ENCODE results near the gene CRYBG1. TPM values are rescaled to one million over a fixed set of nuclear protein-coding genes. Genes with fewer than 3 reads are reported as not detected.
A peak's percentile ranks its signal among the peaks of the same experiment; 100 is the strongest.
"Not testable (repeated sequence)": the region's sequence is repeated elsewhere in the genome, so short reads cannot be mapped to it uniquely, and the experiment has no call there.

CRYBG1 gene
- total RNA-seq, 1 donor from 2014 or later: 3.9 TPM

DNA sequence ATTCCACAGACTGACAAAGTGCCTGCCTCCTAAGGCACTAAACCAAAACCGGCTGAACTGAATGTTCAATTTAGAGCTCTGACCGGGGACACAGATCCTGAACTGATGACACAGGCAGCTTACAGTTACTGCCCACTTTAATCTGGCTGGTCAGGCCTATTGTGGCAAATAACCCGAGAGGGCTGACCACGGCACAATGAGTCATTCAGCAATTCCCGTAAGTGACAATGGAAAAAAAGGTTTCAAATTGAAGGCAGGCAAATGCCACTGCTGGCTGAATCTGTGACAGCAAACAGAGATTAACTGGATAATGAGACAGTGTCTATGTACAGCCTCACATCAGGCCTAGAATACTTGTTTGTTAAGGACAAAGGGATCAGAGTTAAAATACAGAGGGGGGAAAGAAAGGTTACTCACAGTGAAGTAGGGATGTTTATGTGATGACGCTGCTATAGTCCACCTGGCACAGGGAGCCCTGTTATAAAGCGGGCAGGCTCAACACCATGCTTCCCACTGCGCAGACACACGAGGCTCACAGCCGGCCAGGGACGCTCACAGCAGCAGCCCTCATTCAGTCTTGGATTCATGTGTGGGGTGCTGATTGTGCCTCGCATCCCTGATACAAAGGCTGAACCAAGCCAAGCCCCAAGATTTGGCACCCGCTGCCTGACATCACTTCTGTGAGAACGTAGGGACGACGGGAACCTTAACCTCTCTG is 214.4 kb downstream of the CRYBG1 start:
- no peak overlapping the region for H3K4me3 Mint-ChIP-seq (ENCODE audit: unreplicated experiment)

DNA sequence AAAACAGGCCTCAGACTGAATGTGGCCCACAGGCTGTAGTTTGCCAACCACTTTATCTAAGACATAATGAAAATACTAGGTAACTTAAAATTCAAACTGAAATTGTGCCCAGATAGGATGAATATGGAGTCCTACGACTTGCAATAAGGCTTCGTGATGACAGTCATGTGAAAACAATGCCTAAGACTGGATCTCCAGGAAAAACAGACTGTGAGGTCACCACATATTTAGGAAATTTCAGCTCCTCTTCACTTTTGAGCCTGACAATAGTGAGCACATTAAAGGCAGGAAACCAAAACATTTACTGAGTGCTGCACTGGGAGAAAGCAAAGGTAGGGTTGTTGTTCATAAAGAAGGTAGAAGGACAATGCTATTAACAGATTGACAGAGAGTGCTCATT is 218.8 kb downstream of the CRYBG1 start:
- TF ChIP-seq, protein P1, sequence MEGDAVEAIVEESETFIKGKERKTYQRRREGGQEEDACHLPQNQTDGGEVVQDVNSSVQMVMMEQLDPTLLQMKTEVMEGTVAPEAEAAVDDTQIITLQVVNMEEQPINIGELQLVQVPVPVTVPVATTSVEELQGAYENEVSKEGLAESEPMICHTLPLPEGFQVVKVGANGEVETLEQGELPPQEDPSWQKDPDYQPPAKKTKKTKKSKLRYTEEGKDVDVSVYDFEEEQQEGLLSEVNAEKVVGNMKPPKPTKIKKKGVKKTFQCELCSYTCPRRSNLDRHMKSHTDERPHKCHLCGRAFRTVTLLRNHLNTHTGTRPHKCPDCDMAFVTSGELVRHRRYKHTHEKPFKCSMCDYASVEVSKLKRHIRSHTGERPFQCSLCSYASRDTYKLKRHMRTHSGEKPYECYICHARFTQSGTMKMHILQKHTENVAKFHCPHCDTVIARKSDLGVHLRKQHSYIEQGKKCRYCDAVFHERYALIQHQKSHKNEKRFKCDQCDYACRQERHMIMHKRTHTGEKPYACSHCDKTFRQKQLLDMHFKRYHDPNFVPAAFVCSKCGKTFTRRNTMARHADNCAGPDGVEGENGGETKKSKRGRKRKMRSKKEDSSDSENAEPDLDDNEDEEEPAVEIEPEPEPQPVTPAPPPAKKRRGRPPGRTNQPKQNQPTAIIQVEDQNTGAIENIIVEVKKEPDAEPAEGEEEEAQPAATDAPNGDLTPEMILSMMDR (IDR thresholded peaks at IDR 0.05): no peak
- Mint-ChIP-seq H3K4me3 (ENCODE audit: unreplicated experiment) (no peak overlapping the region), H3K36me3 (ENCODE audit: low read depth) (peaks cover 9% of the 10 kb centered on the region), H3K27me3 (ENCODE audit: low read depth) (no peaks in the 10 kb centered on the region), H3K27ac (ENCODE audit: unreplicated experiment) (no peak overlapping the region), H3K9me3 (ENCODE audit: low read depth) (no peaks in the 10 kb centered on the region), H3K4me1 (ENCODE audit: low read depth) (peaks cover 7% of the 10 kb centered on the region)
- no peak for DNase-seq (ENCODE audit: low spot score)

More for the DNA sequence above, 214.4 kb downstream of the CRYBG1 start:
- Mint-ChIP-seq H3K4me1 (ENCODE audit: low read depth) (peaks cover 7% of the 10 kb centered on the region), H3K36me3 (ENCODE audit: low read depth) (peaks cover 9% of the 10 kb centered on the region), H3K27ac (ENCODE audit: unreplicated experiment) (peak overlapping the region; percentile 46), H3K27me3 (ENCODE audit: low read depth) (no peaks in the 10 kb centered on the region), H3K9me3 (ENCODE audit: low read depth) (no peaks in the 10 kb centered on the region)
- TF ChIP-seq, protein P1 (IDR thresholded peaks at IDR 0.05): no peak
- DNase-seq (ENCODE audit: low spot score): no peak

DNA sequence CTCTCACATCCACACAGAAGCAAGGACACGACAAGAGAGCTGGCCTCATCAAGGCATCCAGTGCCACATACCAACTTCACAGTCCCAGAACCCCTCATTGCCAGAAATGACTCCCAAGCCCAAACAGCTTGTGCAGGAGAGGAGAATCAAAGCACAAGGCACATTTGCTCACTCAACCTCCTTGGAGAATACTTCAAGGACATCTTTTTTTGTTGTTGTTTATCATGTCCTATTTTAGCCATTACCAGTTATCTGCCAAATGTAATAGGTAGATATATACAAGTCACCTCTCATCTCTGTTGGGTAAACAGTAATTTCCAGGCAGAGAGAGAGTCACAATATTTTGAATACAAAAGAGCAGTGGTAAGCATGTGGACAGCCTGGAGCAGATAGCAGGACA is 221.0 kb downstream of the CRYBG1 start:
- Mint-ChIP-seq H3K36me3 (ENCODE audit: low read depth) (peaks cover 6% of the 10 kb centered on the region), H3K4me1 (ENCODE audit: low read depth) (peaks cover 7% of the 10 kb centered on the region), H3K9me3 (ENCODE audit: low read depth) (no peaks in the 10 kb centered on the region), H3K4me3 (ENCODE audit: unreplicated experiment) (no peak overlapping the region), H3K27me3 (ENCODE audit: low read depth) (no peaks in the 10 kb centered on the region), H3K27ac (ENCODE audit: unreplicated experiment) (no peak overlapping the region)
- TF ChIP-seq, protein P1 (IDR thresholded peaks at IDR 0.05): no peak
- DNase-seq (ENCODE audit: low spot score): no peak

DNA sequence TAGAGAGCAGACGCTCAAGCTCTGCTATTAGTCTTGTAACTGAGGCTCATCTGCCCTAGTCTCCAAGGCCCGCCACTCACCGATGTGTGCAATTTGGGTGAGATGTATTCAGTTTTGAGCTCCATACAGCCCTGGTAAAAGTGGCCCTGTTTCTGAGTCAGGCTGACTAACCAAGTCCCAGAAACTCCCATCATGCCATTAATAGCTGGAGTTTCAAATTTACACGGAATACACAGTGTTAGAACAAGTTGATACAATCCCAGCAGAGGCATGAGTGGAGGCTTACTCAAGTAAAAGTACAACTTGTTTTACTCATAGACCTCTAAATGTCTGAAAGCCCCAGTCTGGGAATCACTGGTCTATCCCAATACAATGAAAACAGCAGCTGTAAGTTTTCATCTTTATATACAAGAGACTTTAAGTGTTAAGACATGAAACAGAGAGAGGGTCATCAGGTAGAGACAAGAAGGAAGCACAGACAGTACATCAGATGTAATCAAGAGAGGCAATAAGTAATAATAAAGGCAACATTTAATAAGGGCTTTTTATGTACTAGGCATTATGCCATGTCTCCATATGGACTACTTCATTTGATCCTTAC is 226.4 kb downstream of the CRYBG1 start:
- H3K9me3 Mint-ChIP-seq (ENCODE audit: low read depth): no peaks in the 10 kb centered on the region
- TF ChIP-seq, protein P1 (IDR thresholded peaks at IDR 0.05): no peak
- no peaks in the 10 kb centered on the region for H3K27me3 Mint-ChIP-seq (ENCODE audit: low read depth)
- no peak overlapping the region for H3K4me3 Mint-ChIP-seq (ENCODE audit: unreplicated experiment)
- DNase-seq (ENCODE audit: low spot score): no peak
- H3K27ac Mint-ChIP-seq (ENCODE audit: unreplicated experiment): no peak overlapping the region
- peaks cover 8% of the 10 kb centered on the region for H3K36me3 Mint-ChIP-seq (ENCODE audit: low read depth)
- H3K4me1 Mint-ChIP-seq (ENCODE audit: low read depth): peaks cover 27% of the 10 kb centered on the region

GRCh38 chr6:106588937-106589336 is 228.4 kb downstream of the CRYBG1 start:
- DNase-seq (ENCODE audit: low spot score); H3K27me3 Mint-ChIP-seq (ENCODE audit: low read depth); H3K4me3 Mint-ChIP-seq (ENCODE audit: unreplicated experiment); H3K36me3 Mint-ChIP-seq (ENCODE audit: low read depth); H3K9me3 Mint-ChIP-seq (ENCODE audit: low read depth); H3K27ac Mint-ChIP-seq (ENCODE audit: unreplicated experiment): not testable (repeated sequence)
- H3K4me1 Mint-ChIP-seq (ENCODE audit: low read depth): peaks cover 32% of the 10 kb centered on the region
